H9 (cell line): ENCODE results near the gene HS3ST6. TPM values are rescaled to one million over a fixed set of nuclear protein-coding genes. Genes with fewer than 3 reads are reported as not detected.

Experiments used
- DNase-seq: peaks from one replicate; pipeline ENCODE4 v3.0.0-alpha.2; 2017
- H2AFZ ChIP-seq: one replicate; pipeline ENCODE4 v1.6.1; 2013; ENCODE audit warnings: mild to moderate bottlenecking, low read length, control low read depth, moderate library complexity
- H2AK5ac ChIP-seq: 2 replicates; pipeline ENCODE4 v1.6.1; 2013; ENCODE audit warnings: low read length, control low read depth, mixed read lengths; ENCODE audit not compliant: insufficient read length
- H2BK120ac ChIP-seq: one replicate; pipeline ENCODE4 v1.6.1; 2013; ENCODE audit warnings: low read depth, mild to moderate bottlenecking, low read length, control low read depth, inconsistent platforms; ENCODE audit not compliant: poor library complexity, severe bottlenecking
- H2BK12ac ChIP-seq: 2 replicates; pipeline ENCODE4 v1.6.1; 2013; ENCODE audit warnings: low read length, control low read depth, mixed read lengths, low read depth; ENCODE audit not compliant: insufficient read length
- H2BK15ac ChIP-seq: 2 replicates; pipeline ENCODE4 v1.6.1; 2013; ENCODE audit warnings: low read depth, low read length, control low read depth
- H2BK20ac ChIP-seq: one replicate; pipeline ENCODE4 v1.6.1; 2013; ENCODE audit warnings: low read depth, mild to moderate bottlenecking, low read length, control low read depth, inconsistent platforms; ENCODE audit not compliant: poor library complexity, severe bottlenecking
- H2BK5ac ChIP-seq: 2 replicates; pipeline ENCODE4 v1.6.1; 2013; ENCODE audit warnings: low read length, control low read depth, mixed read lengths; ENCODE audit not compliant: insufficient read length
- H3K14ac ChIP-seq: 2 replicates; pipeline ENCODE4 v1.6.1; 2013; ENCODE audit warnings: low read length, control low read depth; ENCODE audit not compliant: insufficient read depth
- H3K18ac ChIP-seq: 2 replicates; pipeline ENCODE4 v1.6.1; 2013; ENCODE audit warnings: low read depth, mild to moderate bottlenecking, mixed read lengths, low read length, control low read depth; ENCODE audit not compliant: insufficient read length
- H3K23ac ChIP-seq: 2 replicates; pipeline ENCODE4 v1.6.1; 2013; ENCODE audit warnings: low read length, control low read depth, mixed read lengths, low read depth; ENCODE audit not compliant: insufficient read length
- H3K23me2 ChIP-seq: 2 replicates; pipeline ENCODE4 v1.6.1; 2013; ENCODE audit warnings: low read depth, mild to moderate bottlenecking, mixed read lengths, low read length, control low read depth; ENCODE audit not compliant: insufficient read length, poor library complexity, severe bottlenecking
- H3K27ac ChIP-seq: 2 replicates; pipeline ENCODE4 v1.5.1; 2013; ENCODE audit warnings: low read length, control low read depth, mixed read lengths, low read depth; ENCODE audit not compliant: insufficient read length
- H3K27me3 ChIP-seq: 2 replicates; pipeline ENCODE4 v1.6.1; 2013; ENCODE audit warnings: low read length, control low read depth, inconsistent platforms; ENCODE audit not compliant: insufficient read depth
- H3K4ac ChIP-seq: 2 replicates; pipeline ENCODE4 v1.6.1; 2013; ENCODE audit warnings: low read depth, mild to moderate bottlenecking, control low read depth, inconsistent platforms, low read length, moderate library complexity
- H3K4me1 ChIP-seq: 2 replicates; pipeline ENCODE4 v1.6.1; 2013; ENCODE audit warnings: low read length, control low read depth, inconsistent platforms; ENCODE audit not compliant: insufficient read depth
- H3K4me2 ChIP-seq: 2 replicates; pipeline ENCODE4 v1.6.1; 2013; ENCODE audit warnings: low read length, control low read depth, mixed read lengths; ENCODE audit not compliant: insufficient read length, insufficient read depth
- H3K56ac ChIP-seq: 2 replicates; pipeline ENCODE4 v1.6.1; 2013; ENCODE audit warnings: low read depth, mild to moderate bottlenecking, mixed read lengths, low read length, control low read depth; ENCODE audit not compliant: insufficient read length
- H3K79me1 ChIP-seq: 2 replicates; pipeline ENCODE4 v1.6.1; 2013; ENCODE audit warnings: low read depth, mild to moderate bottlenecking, moderate library complexity, low read length, control low read depth, inconsistent platforms; ENCODE audit not compliant: insufficient read depth, poor library complexity, severe bottlenecking
- H3K79me2 ChIP-seq: 2 replicates; pipeline ENCODE4 v1.6.1; 2013; ENCODE audit warnings: low read length, control low read depth, inconsistent platforms; ENCODE audit not compliant: insufficient read depth
- H3K9ac ChIP-seq: 2 replicates; pipeline ENCODE4 v1.6.1; 2013; ENCODE audit warnings: low read length, control low read depth, mixed read lengths; ENCODE audit not compliant: insufficient read length; ENCODE audit errors: extremely low read depth
- H3K9me3 ChIP-seq: one replicate; pipeline ENCODE4 v1.6.1; 2013; ENCODE audit warnings: low read depth, low read length, inconsistent platforms; ENCODE audit not compliant: control insufficient read depth
- H3T11ph ChIP-seq: one replicate; pipeline ENCODE4 v1.6.1; 2013; ENCODE audit warnings: mild to moderate bottlenecking, low read length, control low read depth, inconsistent platforms
- H4K20me1 ChIP-seq: one replicate; pipeline ENCODE4 v1.6.1; 2013; ENCODE audit not compliant: control insufficient read depth, insufficient read length, insufficient read depth
- H4K5ac ChIP-seq: 2 replicates; pipeline ENCODE4 v1.6.1; 2013; ENCODE audit warnings: low read depth, mild to moderate bottlenecking, mixed read lengths, low read length, control low read depth; ENCODE audit not compliant: insufficient read length
- H4K8ac ChIP-seq: replicated peaks from 2 replicates; pipeline ENCODE4 v1.6.1; 2013; ENCODE audit warnings: low read length, control low read depth, mixed read lengths, low read depth; ENCODE audit not compliant: insufficient read length
- H4K91ac ChIP-seq: 2 replicates; pipeline ENCODE4 v1.6.1; 2013; ENCODE audit warnings: low read depth, mild to moderate bottlenecking, moderate library complexity, mixed read lengths, low read length, control low read depth; ENCODE audit not compliant: insufficient read length
- H3K27ac Mint-ChIP-seq, 3 experiments: 2 replicates in 2 of 3; 3 replicates in 1 of 3; pipeline ENCODE4 v1.8.0; 2020 to 2021; ENCODE audit warnings: mixed read lengths in 3 of 3, mild to moderate bottlenecking in 1 of 3, moderate library complexity in 1 of 3
- H3K27me3 Mint-ChIP-seq: 2 replicates; pipeline ENCODE4 v1.8.0; 2021; ENCODE audit warnings: low read depth, mild to moderate bottlenecking, moderate library complexity, mixed read lengths
- H3K36me3 Mint-ChIP-seq, 3 experiments: 2 replicates in 2 of 3; 3 replicates in 1 of 3; pipeline ENCODE4 v1.8.0; 2020 to 2021; ENCODE audit warnings: low read depth in 3 of 3, mixed read lengths in 3 of 3; ENCODE audit not compliant: insufficient read depth in 1 of 3
- H3K4me1 Mint-ChIP-seq, 2 experiments: 2 replicates each; pipeline ENCODE4 v1.8.0; 2020; ENCODE audit warnings: mixed read lengths in 2 of 2
- H3K4me3 Mint-ChIP-seq, 2 experiments: 2 replicates in 1 of 2; 3 replicates in 1 of 2; pipeline ENCODE4 v1.8.0; 2020 to 2021; ENCODE audit warnings: mild to moderate bottlenecking in 2 of 2, mixed read lengths in 2 of 2, moderate library complexity in 1 of 2
- H3K9me3 Mint-ChIP-seq, 2 experiments: 2 replicates in 1 of 2; 3 replicates in 1 of 2; pipeline ENCODE4 v1.8.0; 2020; ENCODE audit warnings: mild to moderate bottlenecking in 2 of 2, mixed read lengths in 2 of 2, moderate library complexity in 1 of 2
- WGBS: extraction: QIAGEN DNeasy Blood & Tissue Kit; methylation state at CpG from one replicate; pipeline ENCODE4 v1.1.7; 2013; ENCODE audit warnings: missing lambda C conversion rate, low lambda C conversion rate, mixed read lengths; ENCODE audit not compliant: insufficient read length; ENCODE audit errors: extremely low coverage; 5-methylcytosine and 5-hydroxymethylcytosine counted together
- total RNA-seq: library from RNA; stranded (reverse); gene quantifications from 2 replicates; pipeline ENCODE4 v1.2.1, GENCODE V29; 2021
- TF ChIP-seq, protein P1 (sequence below): fragments of 200-600 bp; sonication (generic); conservative IDR thresholded peaks from 3 replicates; pipeline ENCODE4 v1.8.0; 2021; ENCODE audit warnings: antibody characterized with exemption, mild to moderate bottlenecking

Gene HS3ST6
- total RNA-seq, 1 experiment from 2014 or later, result not detected

DNA sequence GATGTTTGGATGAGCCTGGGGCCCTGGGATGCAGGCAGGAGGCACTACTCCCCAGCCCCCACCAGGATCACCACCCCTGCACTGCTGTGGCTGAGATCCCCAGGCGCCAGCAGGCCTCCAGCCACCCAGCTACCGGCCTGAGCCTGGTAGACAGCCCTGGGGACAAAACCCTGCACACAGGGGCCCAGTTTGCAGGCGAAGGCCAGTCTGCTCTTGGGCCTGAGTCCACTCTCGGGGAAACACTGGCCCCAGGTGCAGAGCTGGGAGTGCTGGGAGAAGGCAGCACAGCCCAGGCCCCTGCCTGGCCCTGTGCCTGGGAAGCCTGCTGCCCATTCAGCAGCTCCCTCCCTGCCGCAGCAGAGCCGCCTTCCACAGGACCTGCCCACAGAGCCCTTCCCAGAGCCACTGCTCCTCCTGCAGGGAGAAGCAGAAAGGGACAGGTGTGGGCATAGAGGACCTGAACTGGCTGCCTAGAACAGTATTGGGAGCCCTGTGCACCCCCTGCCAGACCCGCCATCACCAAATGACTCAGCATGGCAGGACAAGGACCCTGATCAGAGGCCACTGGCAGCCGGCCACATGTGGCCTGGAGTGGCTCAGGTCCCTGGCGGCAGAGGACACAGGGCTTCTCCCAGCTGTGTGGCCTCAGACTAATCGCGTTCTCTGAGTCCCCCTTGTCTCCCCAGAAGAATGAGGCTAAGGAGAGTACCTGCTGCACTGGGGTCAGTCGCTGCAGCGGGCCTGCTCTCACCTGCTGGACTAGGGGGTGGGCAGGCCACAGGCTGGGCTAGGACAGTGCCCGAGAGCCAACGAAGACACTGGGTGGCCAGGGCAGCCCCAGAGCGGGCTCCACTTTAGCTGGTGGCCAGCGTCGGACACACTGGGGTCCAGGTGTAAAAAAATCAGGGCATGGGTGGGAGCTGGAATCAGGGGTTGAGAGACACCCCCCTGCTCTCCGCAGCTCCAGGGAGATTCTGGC, 14.1 kb upstream of the HS3ST6 start:
- Mint-ChIP-seq H3K27me3 (peaks cover 26% of the 10 kb centered on the region), H3K4me3 (no peak overlapping the region), H3K9me3 (peaks cover 0 to 3% of the 10 kb centered on the region in 2 experiments; a peak in 1 of 5 replicates), H3K27ac (no peak overlapping the region), H3K4me1 (peaks cover 2 to 7% of the 10 kb centered on the region in 2 experiments), H3K36me3 (peaks cover 0 to 6% (median 0%) of the 10 kb centered on the region in 3 experiments; a peak in 2 of 7 replicates)
- Histone ChIP-seq H4K8ac (no peak overlapping the region), H3K79me1 (no peaks in the 10 kb centered on the region), H4K91ac (no peak overlapping the region), H2BK12ac (no peak overlapping the region), H4K20me1 (no peaks in the 10 kb centered on the region), H2AFZ (no peak overlapping the region), H3K9ac (no peak overlapping the region), H2AK5ac (no peak overlapping the region), H2BK20ac (no peak overlapping the region), H3K79me2 (no peaks in the 10 kb centered on the region), H3K4ac (no peak overlapping the region), H3K27me3 (no peaks in the 10 kb centered on the region), H3K4me2 (no peak overlapping the region), H3K9me3 (no peaks in the 10 kb centered on the region), H3T11ph (no peak overlapping the region), H2BK120ac (no peak overlapping the region), H3K27ac (no peak overlapping the region), H4K5ac (no peak overlapping the region), H3K56ac (no peak overlapping the region), H2BK15ac (no peak overlapping the region), H3K14ac (no peak overlapping the region), H2BK5ac (no peak overlapping the region), H3K4me1 (no peaks in the 10 kb centered on the region), H3K23me2 (peaks cover 3% of the 10 kb centered on the region), H3K18ac (no peak overlapping the region), H3K23ac (no peak overlapping the region)
- peak; percentile 81 for DNase-seq
- WGBS, result no CpG with 5 or more reads among the region's 19 CpGs
- TF ChIP-seq, protein P1, sequence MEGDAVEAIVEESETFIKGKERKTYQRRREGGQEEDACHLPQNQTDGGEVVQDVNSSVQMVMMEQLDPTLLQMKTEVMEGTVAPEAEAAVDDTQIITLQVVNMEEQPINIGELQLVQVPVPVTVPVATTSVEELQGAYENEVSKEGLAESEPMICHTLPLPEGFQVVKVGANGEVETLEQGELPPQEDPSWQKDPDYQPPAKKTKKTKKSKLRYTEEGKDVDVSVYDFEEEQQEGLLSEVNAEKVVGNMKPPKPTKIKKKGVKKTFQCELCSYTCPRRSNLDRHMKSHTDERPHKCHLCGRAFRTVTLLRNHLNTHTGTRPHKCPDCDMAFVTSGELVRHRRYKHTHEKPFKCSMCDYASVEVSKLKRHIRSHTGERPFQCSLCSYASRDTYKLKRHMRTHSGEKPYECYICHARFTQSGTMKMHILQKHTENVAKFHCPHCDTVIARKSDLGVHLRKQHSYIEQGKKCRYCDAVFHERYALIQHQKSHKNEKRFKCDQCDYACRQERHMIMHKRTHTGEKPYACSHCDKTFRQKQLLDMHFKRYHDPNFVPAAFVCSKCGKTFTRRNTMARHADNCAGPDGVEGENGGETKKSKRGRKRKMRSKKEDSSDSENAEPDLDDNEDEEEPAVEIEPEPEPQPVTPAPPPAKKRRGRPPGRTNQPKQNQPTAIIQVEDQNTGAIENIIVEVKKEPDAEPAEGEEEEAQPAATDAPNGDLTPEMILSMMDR, result peak; percentile 49; the same call in 2 of the 3 replicates
